AG04450 (cell line): ENCODE measurements around the gene CCDC68. TPM values are rescaled to one million over a fixed set of nuclear protein-coding genes. Genes with fewer than 3 reads are reported as not detected.

Source experiments
- CTCF ChIA-PET: fragments of 300-600, 350-600 bp; formaldehyde crosslinking; extraction: SDS; loops from one replicate; lab custom pipeline; 2022; ENCODE audit warnings: antibody characterized with exemption, inconsistent platforms; lab: Charles Lee
- POLR2A ChIA-PET: fragments of 350-600 bp; formaldehyde crosslinking; extraction: SDS; loops from one replicate; lab custom pipeline; 2021; ENCODE audit warnings: antibody characterized with exemption, inconsistent platforms; lab: Yijun Ruan, JAX
- DNase-seq: peaks from one replicate; pipeline ENCODE4 v3.0.0-alpha.2; 2011; ENCODE audit warnings: low read depth, low spot score
- H3K27ac ChIP-seq: one replicate; pipeline ENCODE4 v1.5.1; 2012; ENCODE audit warnings: low read depth, low read length, control low read depth
- H3K27me3 ChIP-seq: one replicate; pipeline ENCODE4 v1.6.0; 2012; ENCODE audit warnings: low read length; ENCODE audit not compliant: control insufficient read depth, insufficient read depth
- H3K4me3 ChIP-seq: 2 replicates; pipeline ENCODE4 v1.5.1; 2011; ENCODE audit warnings: mild to moderate bottlenecking, low read depth, low read length, control low read depth
- H3K9me3 ChIP-seq: 2 replicates; pipeline ENCODE4 v1.5.1; 2012; ENCODE audit warnings: low read length; ENCODE audit not compliant: control insufficient read depth, insufficient read depth
- CTCF ChIP-seq: IDR thresholded peaks from 2 replicates; pipeline ENCODE4 v1.5.1; 2011; ENCODE audit warnings: low read depth, low read length, control low read depth, inconsistent platforms
- polyA plus RNA-seq: library from polyadenylated mRNA; depleted of rRNA; stranded (reverse); fragments of >200 nt; gene quantifications from 2 replicates; pipeline ENCODE4 v1.2.3, GENCODE V29; 2011

Gene CCDC68
- polyA plus RNA-seq, 1 experiment, result 9.5 TPM

GRCh38 chr18:54909538-54909937 is 49.7 kb downstream of the CCDC68 start:
- no peak overlapping the region for H3K4me3 ChIP-seq
- no peaks in the 10 kb centered on the region for H3K27me3 ChIP-seq
- H3K9me3 ChIP-seq, result peaks cover 10% of the 10 kb centered on the region; the same call in 1 of the 2 replicates
- ChIA-PET POLR2A (interaction anchor here (0.5 kb wide), 1 partner anchor 521 kb away, joined by 5 read pairs; no protein-coding TSS in a partner anchor), CTCF (interaction anchor here (0.6 to 0.9 kb wide), 2 partner anchors 73 to 238 kb away, joined by 3 read pairs; no protein-coding TSS in a partner anchor)
- DNase-seq, result no peak
- no peak overlapping the region for H3K27ac ChIP-seq
- no peak for TF ChIP-seq CTCF

- POLR2A ChIA-PET, result no interaction called here
- CTCF ChIA-PET, result no interaction called here
- Histone ChIP-seq H3K27ac (no peak overlapping the region), H3K27me3 (no peaks in the 10 kb centered on the region), H3K9me3 (peaks cover 10% of the 10 kb centered on the region; the same call in 1 of the 2 replicates), H3K4me3 (no peak overlapping the region)
- DNase-seq, result no peak
- TF ChIP-seq CTCF, result no peak
Observed at GRCh38 chr18:54906331-54907185, 52.7 kb downstream of the CCDC68 start.

DNA sequence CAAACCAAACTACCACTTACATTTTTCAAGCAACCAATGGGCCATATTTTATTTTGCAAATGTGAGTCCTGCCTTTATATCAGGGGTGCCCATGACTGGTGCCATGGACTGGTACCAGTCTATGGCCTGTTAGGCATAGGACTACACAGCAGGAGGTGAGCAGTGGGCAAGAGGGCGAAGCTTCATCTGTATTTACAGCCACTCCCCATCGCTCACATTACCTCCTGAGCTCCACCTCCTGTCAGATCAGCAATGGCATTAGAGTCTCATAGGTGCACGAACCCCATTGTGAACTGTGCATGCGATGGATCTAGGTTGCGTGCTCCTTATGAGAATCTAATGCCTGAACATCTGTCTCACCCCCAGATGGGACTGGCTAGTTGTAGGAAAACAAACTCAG is 53.6 kb downstream of the CCDC68 start:
- ChIA-PET POLR2A (no interaction called here), CTCF (no interaction called here)
- Histone ChIP-seq H3K9me3 (peaks cover 7% of the 10 kb centered on the region; the same call in 1 of the 2 replicates), H3K27ac (no peak overlapping the region), H3K27me3 (no peaks in the 10 kb centered on the region), H3K4me3 (no peak overlapping the region)
- no peak for DNase-seq
- TF ChIP-seq CTCF, result no peak

- Histone ChIP-seq H3K9me3 (no peaks in the 10 kb centered on the region; the same call in 1 of the 2 replicates), H3K27ac (no peak overlapping the region), H3K27me3 (no peaks in the 10 kb centered on the region), H3K4me3 (no peak overlapping the region)
- no peak for TF ChIP-seq CTCF
- ChIA-PET POLR2A (no interaction called here), CTCF (no interaction called here)
- no peak for DNase-seq
Observed at GRCh38 chr18:54904581-54904980, 54.7 kb downstream of the CCDC68 start.

- no peak overlapping the region for H3K4me3 ChIP-seq
Observed at GRCh38 chr18:54900290-54900689, 59.0 kb downstream of the CCDC68 start.

More at GRCh38 chr18:54900290-54900689, 59.0 kb downstream of the CCDC68 start:
- POLR2A ChIA-PET, result no interaction called here
- no peak for TF ChIP-seq CTCF
- no peak overlapping the region for H3K27ac ChIP-seq
- no peak for DNase-seq
- H3K9me3 ChIP-seq, result no peaks in the 10 kb centered on the region
- CTCF ChIA-PET, result no interaction called here
- H3K27me3 ChIP-seq, result no peaks in the 10 kb centered on the region
